ENCODE results near the gene ANXA8. TPM values are rescaled to one million over a fixed set of nuclear protein-coding genes. Genes with fewer than 3 reads are reported as not detected.

The ANXA8 gene
- total RNA-seq, 1 donor from 2014 or later, result not detected

DNA sequence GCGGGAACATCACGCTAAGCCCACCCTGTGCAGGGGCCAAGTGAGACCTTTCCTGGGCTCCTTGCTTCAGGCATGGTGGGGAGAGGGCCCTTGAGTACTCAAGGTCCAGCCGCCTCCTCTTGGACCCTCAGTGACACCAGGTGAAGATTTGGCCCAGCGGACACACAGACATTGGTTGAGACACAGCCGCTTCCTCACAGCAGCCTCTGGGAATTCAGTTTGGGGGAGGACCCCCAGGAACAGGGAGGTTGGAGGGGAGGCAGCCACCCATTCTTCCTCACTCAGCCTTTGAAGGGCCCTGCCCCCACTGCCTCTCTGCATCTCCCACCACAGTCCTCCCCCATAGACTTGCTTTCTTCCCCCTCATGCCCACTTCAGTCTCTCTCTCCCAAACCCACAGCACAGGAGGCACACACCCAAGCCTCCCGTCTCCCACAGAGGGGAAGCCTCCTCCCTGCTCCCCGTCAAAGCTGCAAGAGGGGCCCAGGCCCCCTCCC, 31.9 kb downstream of the ANXA8 start:
- Mint-ChIP-seq H3K9me3 (ENCODE audit: unreplicated experiment) (peaks cover 7% of the 10 kb centered on the region), H3K4me1 (ENCODE audit: low read depth, unreplicated experiment) (peaks cover 23% of the 10 kb centered on the region), H3K27ac (ENCODE audit: unreplicated experiment) (no peak overlapping the region), H3K4me3 (ENCODE audit: unreplicated experiment) (no peak overlapping the region), H3K27me3 (ENCODE audit: unreplicated experiment) (peaks cover 15% of the 10 kb centered on the region), H3K36me3 (ENCODE audit: unreplicated experiment) (no peaks in the 10 kb centered on the region)
- no peak for TF ChIP-seq CTCF (IDR thresholded peaks at IDR 0.05; ENCODE audit: partially characterized antibody, unreplicated experiment)
- DNase-seq, result no peak

- H3K9me3 Mint-ChIP-seq (ENCODE audit: unreplicated experiment), result peaks cover 7% of the 10 kb centered on the region
- peaks cover 23% of the 10 kb centered on the region for H3K4me1 Mint-ChIP-seq (ENCODE audit: low read depth, unreplicated experiment)
- H3K27me3 Mint-ChIP-seq (ENCODE audit: unreplicated experiment), result peaks cover 15% of the 10 kb centered on the region
- no peaks in the 10 kb centered on the region for H3K36me3 Mint-ChIP-seq (ENCODE audit: unreplicated experiment)
- H3K4me3 Mint-ChIP-seq (ENCODE audit: unreplicated experiment), result no peak overlapping the region
- no peak overlapping the region for H3K27ac Mint-ChIP-seq (ENCODE audit: unreplicated experiment)
- TF ChIP-seq CTCF (IDR thresholded peaks at IDR 0.05; ENCODE audit: partially characterized antibody, unreplicated experiment), result no peak
- DNase-seq, result no peak
Measured at GRCh38 chr10:47451273-47451997, 32.5 kb downstream of the ANXA8 start.

DNA sequence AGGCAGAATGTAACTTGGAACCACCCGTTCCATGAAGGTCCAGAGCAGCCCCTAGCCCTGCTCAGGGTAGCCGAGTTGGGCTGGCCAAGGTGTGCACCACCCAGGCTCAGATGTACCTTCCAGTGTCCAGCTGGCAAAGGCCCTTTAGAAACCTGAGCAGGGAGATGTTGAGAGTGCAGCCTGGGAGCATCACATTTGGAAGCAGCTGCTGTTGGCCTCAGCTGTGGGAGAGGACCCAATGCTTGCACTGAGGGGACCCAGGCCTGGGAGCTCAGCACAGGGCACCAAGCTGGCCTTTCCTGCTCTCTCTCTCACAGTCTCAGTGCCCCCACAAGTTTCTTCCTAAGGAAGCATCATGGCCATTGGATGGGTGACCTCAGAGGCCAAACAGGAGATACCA, 33.5 kb downstream of the ANXA8 start:
- peaks cover 10% of the 10 kb centered on the region for H3K9me3 Mint-ChIP-seq (ENCODE audit: unreplicated experiment)
- peaks cover 21% of the 10 kb centered on the region for H3K4me1 Mint-ChIP-seq (ENCODE audit: low read depth, unreplicated experiment)
- H3K27ac Mint-ChIP-seq (ENCODE audit: unreplicated experiment), result no peak overlapping the region
- H3K4me3 Mint-ChIP-seq (ENCODE audit: unreplicated experiment), result no peak overlapping the region
- TF ChIP-seq CTCF (IDR thresholded peaks at IDR 0.05; ENCODE audit: partially characterized antibody, unreplicated experiment), result no peak
- peaks cover 18% of the 10 kb centered on the region for H3K27me3 Mint-ChIP-seq (ENCODE audit: unreplicated experiment)
- peaks cover 6% of the 10 kb centered on the region for H3K36me3 Mint-ChIP-seq (ENCODE audit: unreplicated experiment)
- no peak for DNase-seq

GRCh38 chr10:47449979-47450378, 33.9 kb downstream of the ANXA8 start:
- no peak overlapping the region for H3K4me3 Mint-ChIP-seq (ENCODE audit: unreplicated experiment)
- no peak for DNase-seq
- TF ChIP-seq CTCF (IDR thresholded peaks at IDR 0.05; ENCODE audit: partially characterized antibody, unreplicated experiment), result no peak
- H3K4me1 Mint-ChIP-seq (ENCODE audit: low read depth, unreplicated experiment), result peaks cover 16% of the 10 kb centered on the region
- H3K27ac Mint-ChIP-seq (ENCODE audit: unreplicated experiment), result no peak overlapping the region
- peaks cover 18% of the 10 kb centered on the region for H3K27me3 Mint-ChIP-seq (ENCODE audit: unreplicated experiment)
- H3K36me3 Mint-ChIP-seq (ENCODE audit: unreplicated experiment), result peaks cover 11% of the 10 kb centered on the region
- H3K9me3 Mint-ChIP-seq (ENCODE audit: unreplicated experiment), result peaks cover 13% of the 10 kb centered on the region
